Activated T-helper 9 cell treated with anti-CD3 and anti-CD28 coated beads, Interleukin-2, amount 50 U/mL, for 16 hours (primary cell): ENCODE measurements around the gene SRSF7.

Experiments
- DNase-seq: peaks from one replicate; pipeline ENCODE4 v3.0.0-alpha.2; 2020; ENCODE audit warnings: low read depth

The SRSF7 gene

DNA sequence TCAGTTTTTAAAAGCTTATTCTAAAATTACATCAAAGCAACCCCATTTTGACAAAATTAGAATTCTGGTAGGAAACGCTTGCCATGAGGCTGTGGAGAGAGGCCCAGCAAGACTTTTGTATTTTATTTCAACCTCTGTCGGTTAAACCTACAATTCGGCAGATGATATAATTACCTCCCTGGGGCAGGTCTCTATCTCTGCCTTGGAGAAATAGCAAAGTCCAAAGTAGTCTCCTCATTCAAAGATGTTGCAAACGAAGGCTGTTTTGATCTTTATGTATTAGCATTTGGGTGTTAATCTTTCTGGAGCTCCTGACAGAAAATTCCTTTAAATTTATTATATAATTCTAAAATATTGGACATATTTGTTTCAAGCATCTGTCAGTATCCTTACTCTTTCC, 49.6 kb downstream of the SRSF7 start:
- no peak for DNase-seq

DNA sequence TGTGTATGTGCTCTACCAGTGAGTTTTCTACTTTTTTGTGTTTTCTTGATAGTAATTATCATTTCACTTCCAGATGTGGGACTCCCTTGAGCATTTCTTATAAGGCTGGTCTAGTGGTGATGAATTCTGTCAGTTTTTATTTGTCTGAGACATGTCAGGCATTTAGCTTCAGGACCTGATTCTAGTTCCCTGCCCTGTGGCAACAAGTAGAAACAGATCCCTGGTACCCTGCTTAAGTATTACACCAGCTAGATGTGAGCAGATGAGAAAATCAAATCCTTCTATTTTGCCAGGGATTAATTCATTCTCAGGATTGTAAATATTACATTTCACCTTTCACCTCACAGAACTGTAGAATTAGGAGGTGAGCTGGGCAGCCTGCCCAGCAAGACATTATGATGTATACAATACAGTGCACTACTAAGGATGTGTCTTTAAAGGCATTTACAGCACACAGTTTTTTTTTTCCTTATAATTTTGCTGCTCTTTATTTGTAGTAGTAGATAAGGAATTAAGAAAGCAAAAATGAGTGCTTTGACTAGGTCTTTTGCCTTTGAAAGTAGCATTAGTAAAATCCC, 50.2 kb downstream of the SRSF7 start:
- no peak for DNase-seq

DNA sequence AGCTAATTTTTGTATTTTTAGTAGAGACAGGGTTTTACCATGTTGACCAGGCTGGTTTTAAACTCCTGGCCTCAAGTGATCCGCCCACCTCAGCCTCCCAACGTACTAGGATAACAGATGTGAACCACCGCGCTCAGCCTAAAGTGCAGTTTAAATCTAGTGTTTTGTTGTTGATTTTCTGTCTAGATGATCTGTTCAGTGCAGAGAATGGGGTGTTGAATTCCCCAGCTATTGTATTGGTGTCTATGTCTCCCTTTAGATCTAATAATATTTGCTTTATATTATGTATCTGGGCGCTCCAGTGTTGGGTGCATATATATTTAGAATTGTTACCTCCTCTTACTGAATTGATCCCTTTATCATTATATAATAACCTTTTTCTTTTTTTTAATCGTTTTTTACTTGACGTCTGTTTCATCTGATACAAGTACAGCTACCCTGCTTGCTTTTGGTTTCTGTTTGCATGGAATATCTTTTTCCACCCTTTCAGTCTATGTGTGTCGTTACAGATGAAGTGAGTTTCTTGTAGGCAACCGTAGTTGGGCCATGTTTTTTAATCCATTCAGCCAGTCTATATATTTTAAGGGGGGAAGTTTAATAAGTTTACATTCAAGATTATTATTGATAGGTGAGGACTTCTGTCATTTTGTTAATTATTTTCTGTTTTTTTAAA, 50.9 kb downstream of the SRSF7 start:
- no peak for DNase-seq

DNA sequence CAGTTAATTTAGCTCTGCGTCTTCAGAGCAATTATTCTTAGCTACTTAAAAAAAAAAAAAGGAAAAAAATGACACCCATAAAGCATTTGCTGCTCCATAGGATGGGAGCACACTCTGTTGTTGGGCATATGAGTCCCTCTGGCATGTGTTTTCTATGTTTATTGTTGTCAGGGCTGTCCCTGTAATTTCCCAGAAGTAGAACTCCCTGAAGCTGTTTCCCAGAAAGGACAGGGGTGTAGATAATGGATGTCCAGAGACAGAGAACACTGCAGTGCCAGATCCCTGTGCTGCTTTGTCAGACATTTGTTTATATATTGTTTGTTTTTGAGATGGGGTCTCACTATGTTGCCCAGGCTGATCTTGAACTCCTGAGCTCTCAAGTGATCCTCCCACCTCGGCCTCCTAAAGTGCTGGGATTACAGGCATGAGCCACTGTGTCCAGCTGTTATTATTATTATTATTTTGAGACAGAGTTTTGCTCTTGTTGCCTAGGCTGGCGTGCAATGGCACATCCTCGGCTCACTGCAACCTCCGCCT, 52.6 kb downstream of the SRSF7 start:
- no peak for DNase-seq

DNA sequence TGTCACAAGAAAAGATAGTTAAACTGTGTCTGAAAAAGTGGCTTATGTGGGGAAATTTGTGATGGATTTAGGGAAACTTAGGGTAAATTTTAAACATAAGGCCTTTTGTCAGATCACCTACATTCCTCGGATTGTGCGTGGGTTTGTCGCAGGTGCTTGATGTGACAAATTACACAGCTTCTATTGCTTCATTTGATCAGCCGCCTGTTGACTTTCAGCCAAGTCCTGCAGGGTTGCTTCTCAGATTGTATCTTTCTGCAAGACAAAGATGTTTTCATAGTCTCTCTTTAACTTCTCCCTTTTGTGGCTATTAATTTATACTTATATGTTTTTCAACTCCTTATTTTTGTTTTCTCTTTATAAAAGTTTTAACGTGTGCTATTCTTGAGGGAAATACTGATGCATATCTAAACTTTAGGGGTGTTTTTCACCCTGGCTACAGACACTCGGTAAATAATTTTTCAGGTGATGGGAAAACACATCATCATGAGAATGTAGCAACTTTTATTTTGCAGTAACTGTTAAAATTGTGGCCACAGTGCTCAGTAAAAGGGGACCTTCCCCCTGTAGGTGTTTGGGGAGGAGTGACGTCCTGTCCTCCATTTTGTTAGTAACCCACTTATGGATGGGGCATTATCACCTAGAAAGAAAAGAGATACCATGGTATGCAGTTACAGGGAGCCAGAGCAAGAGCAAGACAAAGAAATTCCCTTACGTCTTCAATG, 53.9 kb downstream of the SRSF7 start:
- DNase-seq, result no peak
